GM19023 (cell line): Measurements from ENCODE around the gene PEX14.

Source experiments
- ATAC-seq: cut with Tn5 transposase; IDR thresholded peaks from one replicate; pipeline ENCODE4 v1.9.1; 2021; ENCODE audit warnings: mild to moderate bottlenecking, moderate library complexity; ENCODE audit not compliant: unreplicated experiment

The PEX14 gene

DNA sequence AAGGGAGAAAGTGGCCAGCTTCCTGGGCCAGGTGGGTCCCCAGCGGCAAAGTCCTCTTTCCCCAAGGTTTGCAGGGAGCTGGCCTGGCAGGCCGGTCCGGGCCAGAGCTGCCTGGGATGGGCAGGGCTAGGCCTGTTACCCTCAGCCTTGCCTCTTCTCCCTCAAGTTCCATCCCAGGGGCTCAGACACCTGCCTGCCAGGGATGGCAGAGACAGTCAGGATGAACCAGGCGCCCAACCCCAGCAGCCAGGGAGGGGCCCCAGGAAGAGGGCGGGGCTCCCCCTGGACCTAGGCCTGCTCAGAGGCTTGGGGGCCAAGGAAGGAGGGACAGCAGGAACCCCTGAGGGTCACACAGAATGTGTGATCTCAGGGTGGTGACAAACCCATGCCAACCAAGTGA lies 201.1 kb downstream of the PEX14 start:
- no peak for ATAC-seq

DNA sequence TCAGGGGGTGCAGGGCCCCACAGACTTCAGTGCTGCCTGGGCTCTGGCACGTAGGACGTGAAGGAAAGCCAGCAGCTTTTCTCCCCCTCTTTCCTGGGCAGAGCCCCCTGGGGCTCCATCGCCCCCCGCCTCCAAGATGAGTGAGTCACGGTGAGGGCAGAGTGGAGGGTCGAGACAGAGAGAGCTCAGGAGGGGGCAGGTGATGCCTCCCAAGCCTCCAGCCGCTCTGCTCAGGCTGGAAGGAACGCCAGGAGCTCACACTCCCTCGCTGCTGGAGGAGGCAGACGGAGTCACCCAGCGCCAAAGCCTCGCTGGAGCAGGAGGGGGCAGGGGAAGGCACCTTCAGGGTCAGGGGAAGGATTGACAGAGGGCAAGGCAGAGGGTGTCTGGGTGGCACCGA lies 202.2 kb downstream of the PEX14 start:
- no peak for ATAC-seq

DNA sequence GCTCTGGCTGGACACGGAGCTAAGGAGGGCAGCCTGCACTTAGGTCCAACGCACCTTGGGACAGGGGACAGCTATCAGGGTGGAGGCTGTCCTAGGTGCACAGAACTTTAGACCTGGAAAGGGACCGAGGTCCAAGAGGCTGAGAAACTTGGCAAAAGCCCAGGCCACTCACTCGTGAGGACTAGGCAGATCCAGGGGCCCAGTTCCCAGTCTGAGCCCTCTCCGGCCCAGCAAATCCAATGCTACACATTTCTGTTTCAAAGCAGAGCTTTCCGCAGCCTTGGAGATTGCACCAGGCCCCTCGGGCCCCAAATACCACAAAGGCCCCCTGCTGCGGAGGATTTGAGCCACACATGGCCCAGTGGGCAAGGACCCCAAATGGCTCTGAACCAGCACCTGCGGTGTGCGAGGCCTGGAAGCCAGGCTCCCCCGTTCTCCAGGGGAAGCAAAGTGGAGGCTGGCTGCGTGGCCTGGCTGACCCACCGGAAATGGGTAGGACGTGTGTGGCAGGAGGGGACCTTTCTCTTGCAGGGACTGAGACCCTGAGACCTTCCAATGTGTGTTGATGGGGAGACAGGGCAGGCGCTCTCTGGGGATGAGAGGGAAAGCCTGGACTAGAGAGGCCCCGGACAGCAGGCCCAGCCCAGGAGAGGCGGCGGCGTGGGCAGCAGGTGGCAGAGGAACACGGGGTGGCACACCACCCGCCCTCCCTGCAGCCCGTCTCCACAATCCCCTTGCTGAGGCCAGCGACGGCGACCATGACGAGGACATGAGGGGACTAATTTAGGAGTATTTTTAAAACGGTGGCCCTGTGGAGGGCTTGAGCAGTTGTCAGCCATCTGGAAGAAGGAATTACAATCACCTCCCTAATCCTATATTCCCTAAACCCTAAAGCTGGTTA lies 203.0 kb downstream of the PEX14 start:
- no peak for ATAC-seq

DNA sequence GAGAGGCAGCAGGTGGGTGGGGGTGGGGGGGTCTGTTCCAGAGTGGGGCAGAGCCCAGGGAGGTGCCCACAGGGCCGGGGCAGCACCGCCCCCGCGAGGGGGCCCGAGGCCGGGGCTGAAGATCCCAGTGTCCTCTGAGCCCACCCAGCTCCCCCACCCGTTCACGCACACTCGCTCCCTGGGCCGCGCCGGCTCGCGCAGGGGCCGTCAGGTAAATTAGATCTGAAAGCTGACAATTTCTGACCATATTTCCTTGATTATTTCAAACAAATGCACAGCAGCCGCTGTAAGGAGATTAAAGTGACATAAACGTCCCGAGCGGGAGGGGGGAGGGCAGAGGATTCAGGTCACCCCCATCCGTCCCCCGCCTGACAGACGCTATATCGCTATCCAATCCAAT lies 203.7 kb downstream of the PEX14 start:
- no peak for ATAC-seq

DNA sequence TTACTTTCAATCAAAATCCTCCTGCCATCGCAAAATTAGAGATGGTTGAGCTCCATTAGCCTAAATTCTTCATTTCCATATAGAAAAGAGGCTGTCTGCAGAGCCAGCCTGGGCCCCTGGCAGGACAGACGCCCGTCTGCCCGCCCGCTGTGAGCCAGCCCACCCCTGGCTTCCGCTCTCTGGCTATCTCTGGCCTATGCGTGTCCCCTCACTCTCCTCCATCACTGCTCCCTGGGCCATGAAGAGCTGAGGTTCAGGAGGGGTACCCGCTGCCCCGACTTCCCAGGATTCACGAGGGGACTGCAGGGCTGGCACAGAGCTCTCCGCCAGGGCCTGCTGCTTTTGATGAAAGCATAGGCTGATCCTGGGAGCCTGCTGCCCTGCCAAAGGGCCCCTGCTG lies 204.1 kb downstream of the PEX14 start:
- no peak for ATAC-seq

DNA sequence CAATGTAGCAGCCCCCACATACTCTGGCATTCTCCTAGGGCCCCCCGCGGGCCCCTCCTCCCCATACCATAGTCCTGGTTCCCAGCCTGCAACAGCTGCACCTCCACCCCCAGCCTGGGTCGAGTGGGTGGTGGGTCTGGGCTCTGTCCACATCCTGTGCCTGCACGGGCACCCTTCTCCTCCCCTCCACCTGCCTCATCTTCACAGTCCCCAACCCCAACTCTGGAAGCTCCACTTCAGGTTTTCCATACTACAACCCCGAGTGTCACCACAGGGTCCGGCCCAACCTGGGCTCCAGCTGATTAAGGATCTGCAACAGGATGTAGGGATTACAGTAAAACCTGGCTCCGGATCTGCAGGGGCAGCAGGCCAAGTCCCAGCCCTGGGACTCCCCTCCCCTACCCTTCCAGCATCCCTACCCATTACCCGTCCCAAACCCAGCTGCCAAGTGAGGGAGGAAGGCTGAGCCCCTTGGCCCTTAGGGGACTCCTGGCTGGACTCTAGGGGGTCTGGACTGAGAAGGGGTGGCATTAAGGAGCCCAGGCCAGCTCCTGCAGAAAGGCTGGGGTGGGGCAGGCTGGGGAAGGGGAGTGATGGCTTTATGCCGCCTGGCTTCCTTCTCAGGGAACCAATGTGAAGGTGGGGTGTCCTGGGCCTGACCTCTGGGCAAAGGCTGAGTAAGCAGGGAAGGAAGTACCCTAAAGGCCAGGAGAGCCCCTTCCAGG lies 204.9 kb downstream of the PEX14 start:
- no peak for ATAC-seq
